Small intestine (tissue), 7 donors: Measurements from ENCODE around the gene RBMS3. TPM values are rescaled to one million over a fixed set of nuclear protein-coding genes. Genes with fewer than 3 reads are reported as not detected.

Experiments
- DNase-seq, 2 donors: peaks; one replicate each; pipeline versions ENCODE4 v3.0.0 to v3.0.0-alpha.2; 2013
- FAIRE-seq: peaks from 2 replicates; lab custom pipeline; 2012; peaks lifted over from hg19 to GRCh38; lab: Jason Lieb, UNC
- H3K27ac ChIP-seq, 3 donors: one replicate each; pipeline ENCODE4 v1.5.1; 2013; ENCODE audit warnings: low read length in 2 of 3, mild to moderate bottlenecking in 2 of 3, control low read depth in 1 of 3, inconsistent platforms in 1 of 3, low read depth in 1 of 3, moderate library complexity in 1 of 3
- H3K27me3 ChIP-seq, 3 donors: one replicate each; pipeline ENCODE4 v1.6.1; 2013; ENCODE audit warnings: low read length in 3 of 3, inconsistent platforms in 1 of 3; ENCODE audit not compliant: control insufficient read depth in 3 of 3, insufficient read depth in 3 of 3
- H3K36me3 ChIP-seq, 3 donors: one replicate each; pipeline ENCODE4 v1.6.1; 2013; ENCODE audit warnings: low read length in 3 of 3, inconsistent platforms in 1 of 3, low read depth in 1 of 3, mild to moderate bottlenecking in 1 of 3, moderate library complexity in 1 of 3; ENCODE audit not compliant: control insufficient read depth in 3 of 3, insufficient read depth in 2 of 3
- H3K4me1 ChIP-seq, 3 donors: one replicate each; pipeline ENCODE4 v1.6.1; 2013; ENCODE audit warnings: low read length in 2 of 3, inconsistent platforms in 1 of 3, low read depth in 1 of 3, mild to moderate bottlenecking in 1 of 3, moderate library complexity in 1 of 3; ENCODE audit not compliant: control insufficient read depth in 3 of 3, insufficient read depth in 2 of 3
- H3K4me3 ChIP-seq, 3 donors: one replicate each; pipeline ENCODE4 v1.5.1; 2013; ENCODE audit warnings: low read length in 3 of 3, control low read depth in 1 of 3, inconsistent platforms in 1 of 3, low read depth in 1 of 3, mild to moderate bottlenecking in 1 of 3, moderate library complexity in 1 of 3
- H3K9me3 ChIP-seq, 2 donors: one replicate each; pipeline ENCODE4 v1.6.1; 2013; ENCODE audit warnings: low read depth in 1 of 2, low read length in 1 of 2; ENCODE audit not compliant: control insufficient read depth in 2 of 2, insufficient read depth in 1 of 2
- WGBS, 3 donors: extraction: QIAGEN DNeasy Blood & Tissue Kit; methylation state at CpG; one replicate each; pipeline ENCODE4 v1.1.7; 2013; 5-methylcytosine and 5-hydroxymethylcytosine counted together
- polyA plus RNA-seq, 4 donors: library from polyadenylated mRNA; stranded (reverse) in 3 of 4; unstranded in 1 of 4; fragments of 200-250 nt in 3 of 4; fragments of 120-200 nt in 1 of 4; gene quantifications; one replicate each; pipeline versions ENCODE4 v1.2.1 to v1.2.3, GENCODE V29; 2013
- donor health status: healthy with polysubstance abuse.
- donor health status: control.
- donor health status: control.
- donor health status: Bipolar disorder and iron deficiency.
- donor health status: healthy.

The RBMS3 gene
- polyA plus RNA-seq, 4 donors: 0.81 to 6.4 (median 4.8) TPM; not detected in 1

- Histone ChIP-seq H3K27me3 (no peaks in the 10 kb centered on the region), H3K36me3 (no peaks in the 10 kb centered on the region), H3K4me1 (no peaks in the 10 kb centered on the region), H3K4me3 (no peak overlapping the region), H3K9me3 (no peaks in the 10 kb centered on the region), H3K27ac (no peak overlapping the region)
- FAIRE-seq: no peak
- 53 to 78% (median 69%) methylated on average over 1 of the region's 1 CpG for WGBS, 3 donors
- DNase-seq: no peak
Observed at GRCh38 chr3:29310865-29311264, 30.0 kb downstream of the RBMS3 start.

GRCh38 chr3:29311795-29312194 lies 30.9 kb downstream of the RBMS3 start:
- H3K36me3 ChIP-seq: no peaks in the 10 kb centered on the region
- no peaks in the 10 kb centered on the region for H3K27me3 ChIP-seq
- FAIRE-seq: no peak
- no peak overlapping the region for H3K27ac ChIP-seq
- no peaks in the 10 kb centered on the region for H3K9me3 ChIP-seq
- WGBS, 3 donors: 65 to 70% (median 70%) methylated on average over 3 of the region's 3 CpGs
- DNase-seq: no peak
- H3K4me1 ChIP-seq: no peaks in the 10 kb centered on the region
- no peak overlapping the region for H3K4me3 ChIP-seq

GRCh38 chr3:29312395-29312794 lies 31.5 kb downstream of the RBMS3 start:
- no peaks in the 10 kb centered on the region for H3K9me3 ChIP-seq
- FAIRE-seq (no peak), DNase-seq (no peak)
- no peaks in the 10 kb centered on the region for H3K36me3 ChIP-seq
- H3K27me3 ChIP-seq: no peaks in the 10 kb centered on the region
- H3K4me1 ChIP-seq: no peaks in the 10 kb centered on the region
- 42 to 78% (median 53%) methylated on average over 2 of the region's 2 CpGs for WGBS, 3 donors
- H3K4me3 ChIP-seq: no peak overlapping the region
- no peak overlapping the region for H3K27ac ChIP-seq

- Histone ChIP-seq H3K27ac (no peak overlapping the region), H3K36me3 (no peaks in the 10 kb centered on the region), H3K4me3 (no peak overlapping the region), H3K4me1 (no peaks in the 10 kb centered on the region), H3K9me3 (no peaks in the 10 kb centered on the region), H3K27me3 (no peaks in the 10 kb centered on the region)
- DNase-seq: no peak
- WGBS, 3 donors: 53 to 60% (median 55%) methylated on average over 2 of the region's 2 CpGs
- FAIRE-seq: no peak
Observed at GRCh38 chr3:29312960-29313452, 32.1 kb downstream of the RBMS3 start.

- FAIRE-seq (no peak), DNase-seq (no peak)
- H3K9me3 ChIP-seq: no peaks in the 10 kb centered on the region
- peak overlapping the region in 1 of 3 donors; percentile 4 for H3K4me3 ChIP-seq
- H3K27ac ChIP-seq: no peak overlapping the region
- 63 to 65% (median 65%) methylated on average over 1 of the region's 1 CpG for WGBS, 3 donors
- H3K27me3 ChIP-seq: no peaks in the 10 kb centered on the region
- no peaks in the 10 kb centered on the region for H3K4me1 ChIP-seq
- H3K36me3 ChIP-seq: no peaks in the 10 kb centered on the region
Observed at GRCh38 chr3:29313981-29314726, 33.3 kb downstream of the RBMS3 start.

- Histone ChIP-seq H3K36me3 (no peaks in the 10 kb centered on the region), H3K27me3 (no peaks in the 10 kb centered on the region), H3K4me1 (no peaks in the 10 kb centered on the region), H3K4me3 (no peak overlapping the region), H3K27ac (no peak overlapping the region), H3K9me3 (no peaks in the 10 kb centered on the region)
- no peak for FAIRE-seq
- DNase-seq: no peak
Observed at GRCh38 chr3:29314727-29315088, 33.8 kb downstream of the RBMS3 start.

GRCh38 chr3:29317659-29318173 lies 36.8 kb downstream of the RBMS3 start:
- Histone ChIP-seq H3K4me3 (no peak overlapping the region), H3K27me3 (no peaks in the 10 kb centered on the region), H3K36me3 (no peaks in the 10 kb centered on the region), H3K4me1 (no peaks in the 10 kb centered on the region), H3K27ac (no peak overlapping the region), H3K9me3 (no peaks in the 10 kb centered on the region)
- 3 to 20% (median 9%) methylated on average over 1 of the region's 1 CpG for WGBS, 3 donors
- FAIRE-seq (no peak), DNase-seq (no peak)

- H3K9me3 ChIP-seq: no peaks in the 10 kb centered on the region
- H3K4me3 ChIP-seq: no peak overlapping the region
- FAIRE-seq: no peak
- DNase-seq: no peak
- no peaks in the 10 kb centered on the region for H3K27me3 ChIP-seq
- 78 to 87% (median 82%) methylated on average over 3 of the region's 3 CpGs for WGBS, 3 donors
- no peaks in the 10 kb centered on the region for H3K36me3 ChIP-seq
- no peak overlapping the region for H3K27ac ChIP-seq
- no peaks in the 10 kb centered on the region for H3K4me1 ChIP-seq
Observed at GRCh38 chr3:29318251-29318650, 37.4 kb downstream of the RBMS3 start.
